ENCODE measurements around the gene GMFB. TPM values are rescaled to one million over a fixed set of nuclear protein-coding genes. Genes with fewer than 3 reads are reported as not detected.

GMFB gene
- polyA plus RNA-seq, 1 donor: 58.5 TPM

- peak; percentile 41 to 77 for DNase-seq
- Histone ChIP-seq H3K27ac (ENCODE audit: low read length) (peak overlapping the region; percentile 70), H3K27me3 (ENCODE audit: control insufficient read depth, insufficient read depth, low read length) (no peaks in the 10 kb centered on the region), H3K4me3 (ENCODE audit: low read length) (no peak overlapping the region), H3K4me1 (ENCODE audit: control insufficient read depth, insufficient read depth, low read length) (peaks cover 22% of the 10 kb centered on the region), H3K36me3 (ENCODE audit: control insufficient read depth, insufficient read depth, low read length) (no peaks in the 10 kb centered on the region), H3K9me3 (ENCODE audit: control insufficient read depth, low read depth, low read length) (no peaks in the 10 kb centered on the region)
- WGBS (ENCODE audit: insufficient coverage, low lambda C conversion rate): 19% methylated on average over 3 of the region's 5 CpGs
These were observed 9.3 kb upstream of the GMFB start for GRCh38 chr14:54498095-54498531.

- no peaks in the 10 kb centered on the region for H3K9me3 ChIP-seq (ENCODE audit: control insufficient read depth, low read depth, low read length)
- peaks cover 22% of the 10 kb centered on the region for H3K4me1 ChIP-seq (ENCODE audit: control insufficient read depth, insufficient read depth, low read length)
- peak overlapping the region; percentile 70 for H3K27ac ChIP-seq (ENCODE audit: low read length)
- no peaks in the 10 kb centered on the region for H3K27me3 ChIP-seq (ENCODE audit: control insufficient read depth, insufficient read depth, low read length)
- no peaks in the 10 kb centered on the region for H3K36me3 ChIP-seq (ENCODE audit: control insufficient read depth, insufficient read depth, low read length)
- H3K4me3 ChIP-seq (ENCODE audit: low read length): no peak overlapping the region
- DNase-seq: no peak
- no CpG with 5 or more reads among the region's 2 CpGs for WGBS (ENCODE audit: insufficient coverage, low lambda C conversion rate)
These were observed 8.4 kb upstream of the GMFB start for GRCh38 chr14:54497224-54497623.

GRCh38 chr14:54493293-54493692 lies 4.5 kb upstream of the GMFB start:
- no peak for DNase-seq
- H3K4me1 ChIP-seq (ENCODE audit: control insufficient read depth, insufficient read depth, low read length): peaks cover 21% of the 10 kb centered on the region
- no peaks in the 10 kb centered on the region for H3K27me3 ChIP-seq (ENCODE audit: control insufficient read depth, insufficient read depth, low read length)
- no CpG with 5 or more reads among the region's 13 CpGs for WGBS (ENCODE audit: insufficient coverage, low lambda C conversion rate)
- no peak overlapping the region for H3K4me3 ChIP-seq (ENCODE audit: low read length)
- no peaks in the 10 kb centered on the region for H3K36me3 ChIP-seq (ENCODE audit: control insufficient read depth, insufficient read depth, low read length)
- H3K27ac ChIP-seq (ENCODE audit: low read length): no peak overlapping the region
- no peaks in the 10 kb centered on the region for H3K9me3 ChIP-seq (ENCODE audit: control insufficient read depth, low read depth, low read length)

DNA sequence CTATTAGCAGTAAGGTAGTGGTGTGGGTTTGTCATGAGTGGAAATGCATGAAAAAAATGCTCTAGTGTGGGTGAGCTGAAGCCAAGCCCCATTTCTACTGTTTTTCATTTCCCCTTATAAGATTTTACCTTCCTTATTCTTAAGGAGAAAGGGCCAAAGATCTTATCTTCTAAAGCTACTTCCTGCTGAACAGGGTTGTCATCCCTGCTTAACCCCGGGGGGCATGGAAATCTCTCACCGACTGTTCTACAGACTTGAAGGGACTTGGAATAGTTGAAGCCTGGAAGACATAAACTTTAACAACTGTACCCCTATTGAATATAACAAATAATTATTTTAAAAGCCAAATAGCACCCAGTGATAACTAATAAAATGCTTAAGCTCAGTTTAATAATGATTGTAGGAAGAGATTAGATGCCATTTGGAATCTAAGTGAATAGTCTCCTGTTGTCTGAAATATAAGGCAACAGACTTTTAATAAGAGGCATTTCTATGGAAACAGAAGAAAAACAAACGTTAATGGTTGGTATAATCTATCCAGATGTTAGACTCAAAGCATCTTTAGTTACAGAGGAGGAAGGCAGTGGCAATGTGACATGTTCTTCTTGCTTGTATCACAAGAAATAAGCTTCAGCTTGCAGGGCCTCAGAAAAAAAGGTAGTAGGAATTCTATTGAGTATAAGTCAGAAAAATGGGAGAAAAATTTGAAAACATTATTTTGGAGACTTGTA lies 1.8 kb upstream of the GMFB start:
- peaks cover 11% of the 10 kb centered on the region for H3K4me1 ChIP-seq (ENCODE audit: control insufficient read depth, insufficient read depth, low read length)
- no peaks in the 10 kb centered on the region for H3K36me3 ChIP-seq (ENCODE audit: control insufficient read depth, insufficient read depth, low read length)
- no CpG with 5 or more reads among the region's 3 CpGs for WGBS (ENCODE audit: insufficient coverage, low lambda C conversion rate)
- no peak overlapping the region for H3K4me3 ChIP-seq (ENCODE audit: low read length)
- no peaks in the 10 kb centered on the region for H3K27me3 ChIP-seq (ENCODE audit: control insufficient read depth, insufficient read depth, low read length)
- no peaks in the 10 kb centered on the region for H3K9me3 ChIP-seq (ENCODE audit: control insufficient read depth, low read depth, low read length)
- H3K27ac ChIP-seq (ENCODE audit: low read length): no peak overlapping the region
- DNase-seq: no peak

DNA sequence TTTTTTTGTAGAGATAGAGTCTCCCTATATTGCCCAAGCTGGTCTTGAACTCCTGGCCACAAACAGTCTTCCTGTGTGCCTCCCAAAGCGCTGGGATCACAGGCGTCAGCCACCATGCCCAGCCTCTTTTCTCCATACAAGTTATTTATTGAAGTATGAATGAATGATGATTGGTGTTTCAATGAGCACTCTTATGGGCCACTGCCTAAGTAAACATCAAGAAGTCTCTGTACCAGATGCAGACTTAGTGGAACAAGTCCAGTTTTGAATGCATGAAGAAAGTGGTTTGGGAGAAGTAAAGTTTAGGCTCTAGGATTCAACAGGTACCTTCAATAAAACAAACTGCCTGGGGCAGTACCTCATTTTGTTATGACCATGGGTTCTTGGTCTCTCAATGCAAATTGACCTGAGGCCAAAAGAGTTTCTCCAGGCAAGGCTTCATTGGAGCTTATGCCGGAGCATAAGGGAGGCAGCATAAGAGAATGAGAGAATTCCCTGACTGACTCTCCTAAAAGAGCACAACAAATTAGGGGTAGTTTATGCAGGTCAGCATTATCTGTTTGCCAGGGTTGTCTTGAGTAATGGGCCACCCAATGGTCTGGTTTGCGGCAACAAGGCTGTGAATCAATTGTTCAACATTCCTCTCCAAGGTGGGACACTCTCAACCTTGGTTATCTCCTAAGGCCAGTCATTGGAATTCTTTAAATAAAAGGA lies 1.1 kb upstream of the GMFB start:
- H3K4me1 ChIP-seq (ENCODE audit: control insufficient read depth, insufficient read depth, low read length): peaks cover 11% of the 10 kb centered on the region
- H3K9me3 ChIP-seq (ENCODE audit: control insufficient read depth, low read depth, low read length): no peaks in the 10 kb centered on the region
- H3K36me3 ChIP-seq (ENCODE audit: control insufficient read depth, insufficient read depth, low read length): no peaks in the 10 kb centered on the region
- H3K27me3 ChIP-seq (ENCODE audit: control insufficient read depth, insufficient read depth, low read length): no peaks in the 10 kb centered on the region
- H3K4me3 ChIP-seq (ENCODE audit: low read length): peak overlapping the region; percentile 100
- DNase-seq: no peak
- 100% methylated on average over 1 of the region's 4 CpGs for WGBS (ENCODE audit: insufficient coverage, low lambda C conversion rate)
- peak overlapping the region; percentile 93 for H3K27ac ChIP-seq (ENCODE audit: low read length)

DNA sequence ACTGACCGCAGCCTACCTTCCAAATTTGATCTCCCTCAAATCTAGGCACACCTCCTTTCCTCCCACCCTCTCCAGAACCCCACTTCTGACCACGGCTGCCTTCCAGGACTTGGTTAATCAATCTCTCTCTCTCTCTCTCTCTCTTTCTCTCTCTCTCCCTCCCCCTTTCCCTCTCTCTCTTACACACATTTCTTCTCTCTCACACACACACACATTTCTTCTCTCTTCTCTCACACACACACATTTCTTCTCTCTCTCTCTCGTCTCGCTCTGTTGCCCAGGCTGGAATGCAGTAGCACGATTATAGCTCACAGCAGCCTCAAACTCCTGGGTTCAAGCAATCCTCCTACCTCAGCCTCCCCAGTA lies 521 bp upstream of the GMFB start:
- no peaks in the 10 kb centered on the region for H3K36me3 ChIP-seq (ENCODE audit: control insufficient read depth, insufficient read depth, low read length)
- peak overlapping the region; percentile 100 for H3K4me3 ChIP-seq (ENCODE audit: low read length)
- no peak for DNase-seq
- peak overlapping the region; percentile 93 for H3K27ac ChIP-seq (ENCODE audit: low read length)
- peaks cover 11% of the 10 kb centered on the region for H3K4me1 ChIP-seq (ENCODE audit: control insufficient read depth, insufficient read depth, low read length)
- 0% methylated on average over 1 of the region's 5 CpGs for WGBS (ENCODE audit: insufficient coverage, low lambda C conversion rate)
- H3K9me3 ChIP-seq (ENCODE audit: control insufficient read depth, low read depth, low read length): no peaks in the 10 kb centered on the region
- H3K27me3 ChIP-seq (ENCODE audit: control insufficient read depth, insufficient read depth, low read length): no peaks in the 10 kb centered on the region

DNA sequence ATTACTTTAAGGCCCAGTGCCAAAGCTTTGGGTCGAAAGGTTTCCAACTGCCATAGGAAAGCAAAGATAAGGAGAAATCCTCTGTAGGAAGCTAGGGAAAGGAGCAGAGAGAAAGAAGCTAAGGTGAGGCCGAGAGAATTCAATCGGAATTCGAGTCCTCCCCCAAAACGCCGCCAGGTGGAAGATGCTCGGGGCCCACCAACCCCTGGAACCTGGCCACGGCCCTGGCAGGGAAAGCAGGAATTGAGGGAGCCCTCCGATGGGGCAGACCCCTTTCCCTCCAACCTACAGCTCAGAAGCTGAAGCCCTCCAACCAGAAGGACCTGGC lies 498 bp downstream of the GMFB start:
- Histone ChIP-seq H3K9me3 (ENCODE audit: control insufficient read depth, low read depth, low read length) (no peaks in the 10 kb centered on the region), H3K4me3 (ENCODE audit: low read length) (peak overlapping the region; percentile 100), H3K27ac (ENCODE audit: low read length) (peak overlapping the region; percentile 93), H3K36me3 (ENCODE audit: control insufficient read depth, insufficient read depth, low read length) (peaks cover under 1% of the 10 kb centered on the region), H3K4me1 (ENCODE audit: control insufficient read depth, insufficient read depth, low read length) (peaks cover 12% of the 10 kb centered on the region), H3K27me3 (ENCODE audit: control insufficient read depth, insufficient read depth, low read length) (no peaks in the 10 kb centered on the region)
- WGBS (ENCODE audit: insufficient coverage, low lambda C conversion rate): no CpG with 5 or more reads among the region's 9 CpGs
- no peak for DNase-seq

- Histone ChIP-seq H3K36me3 (ENCODE audit: control insufficient read depth, insufficient read depth, low read length) (peaks cover 5% of the 10 kb centered on the region), H3K4me3 (ENCODE audit: low read length) (peak overlapping the region; percentile 100), H3K27ac (ENCODE audit: low read length) (peak overlapping the region; percentile 93), H3K27me3 (ENCODE audit: control insufficient read depth, insufficient read depth, low read length) (no peaks in the 10 kb centered on the region), H3K4me1 (ENCODE audit: control insufficient read depth, insufficient read depth, low read length) (peaks cover 15% of the 10 kb centered on the region), H3K9me3 (ENCODE audit: control insufficient read depth, low read depth, low read length) (no peaks in the 10 kb centered on the region)
- whole genome bisulfite sequencing (ENCODE audit: insufficient coverage, low lambda C conversion rate): 27% methylated on average over 2 of the region's 4 CpGs
- peak in 1 of 2 donors; percentile 47 for DNase-seq
These were observed 1.0 kb downstream of the GMFB start for GRCh38 chr14:54487771-54488170.

GRCh38 chr14:54486685-54487084 lies 2.1 kb downstream of the GMFB start:
- no CpG with 5 or more reads among the region's 1 CpG for WGBS (ENCODE audit: insufficient coverage, low lambda C conversion rate)
- Histone ChIP-seq H3K36me3 (ENCODE audit: control insufficient read depth, insufficient read depth, low read length) (peaks cover 12% of the 10 kb centered on the region), H3K4me3 (ENCODE audit: low read length) (no peak overlapping the region), H3K27ac (ENCODE audit: low read length) (no peak overlapping the region), H3K4me1 (ENCODE audit: control insufficient read depth, insufficient read depth, low read length) (peaks cover 15% of the 10 kb centered on the region), H3K27me3 (ENCODE audit: control insufficient read depth, insufficient read depth, low read length) (no peaks in the 10 kb centered on the region), H3K9me3 (ENCODE audit: control insufficient read depth, low read depth, low read length) (no peaks in the 10 kb centered on the region)
- DNase-seq: no peak

GRCh38 chr14:54483846-54484245 lies 4.9 kb downstream of the GMFB start:
- Histone ChIP-seq H3K4me3 (ENCODE audit: low read length) (no peak overlapping the region), H3K27ac (ENCODE audit: low read length) (no peak overlapping the region), H3K27me3 (ENCODE audit: control insufficient read depth, insufficient read depth, low read length) (no peaks in the 10 kb centered on the region), H3K4me1 (ENCODE audit: control insufficient read depth, insufficient read depth, low read length) (peaks cover 6% of the 10 kb centered on the region), H3K36me3 (ENCODE audit: control insufficient read depth, insufficient read depth, low read length) (peaks cover 18% of the 10 kb centered on the region), H3K9me3 (ENCODE audit: control insufficient read depth, low read depth, low read length) (no peaks in the 10 kb centered on the region)
- DNase-seq: peak in 1 of 2 donors; percentile 20

Data from large intestine (tissue), 3 donors.